GM19025 (cell line): ENCODE measurements around the gene RPS27A.
"Not testable (repeated sequence)": the region's sequence is repeated elsewhere in the genome, so short reads cannot be mapped to it uniquely, and the experiment has no call there.

Experiments
- ATAC-seq: cut with Tn5 transposase; IDR thresholded peaks from one replicate; pipeline ENCODE4 v1.9.1; 2021; ENCODE audit warnings: mild to moderate bottlenecking, low read depth, moderate library complexity; ENCODE audit not compliant: unreplicated experiment

RPS27A gene

GRCh38 chr2:55236992-55237543, 4.6 kb downstream of the RPS27A start:
- no peak for ATAC-seq

- no peak for ATAC-seq
Observed at GRCh38 chr2:55239656-55240222, 7.3 kb downstream of the RPS27A start.

- not testable (repeated sequence) for ATAC-seq
Observed at GRCh38 chr2:55241582-55241981, 9.1 kb downstream of the RPS27A start.

GRCh38 chr2:55242617-55243016, 10.1 kb downstream of the RPS27A start:
- ATAC-seq = no peak

- ATAC-seq = no peak
Observed at GRCh38 chr2:55245411-55245810, 12.9 kb downstream of the RPS27A start.

- ATAC-seq = no peak
Observed at GRCh38 chr2:55247025-55247424, 14.5 kb downstream of the RPS27A start.

- ATAC-seq = no peak
Observed at GRCh38 chr2:55252832-55253231, 20.3 kb downstream of the RPS27A start.

- not testable (repeated sequence) for ATAC-seq
Observed at GRCh38 chr2:55259586-55259985, 27.1 kb downstream of the RPS27A start.

- ATAC-seq = no peak
Observed at GRCh38 chr2:55268288-55268906, 35.9 kb downstream of the RPS27A start.

GRCh38 chr2:55268907-55269644, 36.6 kb downstream of the RPS27A start, which contains the start of gene MTIF2:
TSS of gene MTIF2 (minus strand) at chr2:55269231. CDS start at chr2:55263858, 5,373 bp downstream.
- ATAC-seq = peak; percentile 92

GRCh38 chr2:55269645-55269990, 37.1 kb downstream of the RPS27A start:
- no peak for ATAC-seq

- ATAC-seq = not testable (repeated sequence)
Observed at GRCh38 chr2:55274346-55274745, 41.9 kb downstream of the RPS27A start.

GRCh38 chr2:55277310-55277709, 44.8 kb downstream of the RPS27A start:
- no peak for ATAC-seq

- not testable (repeated sequence) for ATAC-seq
Observed at GRCh38 chr2:55279214-55279835, 46.8 kb downstream of the RPS27A start.

- not testable (repeated sequence) for ATAC-seq
Observed at GRCh38 chr2:55279859-55280424, 47.5 kb downstream of the RPS27A start.

- ATAC-seq = not testable (repeated sequence)
Observed at GRCh38 chr2:55280851-55281546, 48.5 kb downstream of the RPS27A start.

- ATAC-seq = peak; percentile 99
Observed at GRCh38 chr2:55282110-55282917, 49.8 kb downstream of the RPS27A start.

GRCh38 chr2:55283083-55283482, 50.6 kb downstream of the RPS27A start:
- ATAC-seq = no peak
